Measurements from ENCODE around the gene RAET1G. TPM values are rescaled to one million over a fixed set of nuclear protein-coding genes. Genes with fewer than 3 reads are reported as not detected.

Gene RAET1G
- total RNA-seq, 1 donor from 2014 or later, result 0.35 TPM

DNA sequence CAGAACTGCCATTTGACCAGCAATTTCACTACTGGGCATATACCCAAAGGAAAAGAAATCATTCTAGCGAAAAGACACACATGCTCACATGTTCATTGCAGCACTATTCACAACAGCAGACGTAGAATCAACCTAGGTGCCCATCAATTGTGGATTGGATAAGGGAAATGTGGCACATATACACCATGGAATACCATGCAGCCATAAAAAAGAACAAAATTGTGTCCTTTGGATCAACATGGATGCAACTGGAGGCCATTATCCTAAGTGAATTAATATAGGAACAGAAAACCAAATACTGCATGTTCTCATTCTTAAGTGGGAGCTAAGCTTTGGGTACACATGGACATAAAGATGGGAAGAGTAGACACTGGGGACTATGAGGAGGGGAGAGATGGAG, 41.1 kb downstream of the RAET1G start:
- DNase-seq (ENCODE audit: low spot score), result no peak
- intact Hi-C loops (cut with DNase I), result no loop called here

DNA sequence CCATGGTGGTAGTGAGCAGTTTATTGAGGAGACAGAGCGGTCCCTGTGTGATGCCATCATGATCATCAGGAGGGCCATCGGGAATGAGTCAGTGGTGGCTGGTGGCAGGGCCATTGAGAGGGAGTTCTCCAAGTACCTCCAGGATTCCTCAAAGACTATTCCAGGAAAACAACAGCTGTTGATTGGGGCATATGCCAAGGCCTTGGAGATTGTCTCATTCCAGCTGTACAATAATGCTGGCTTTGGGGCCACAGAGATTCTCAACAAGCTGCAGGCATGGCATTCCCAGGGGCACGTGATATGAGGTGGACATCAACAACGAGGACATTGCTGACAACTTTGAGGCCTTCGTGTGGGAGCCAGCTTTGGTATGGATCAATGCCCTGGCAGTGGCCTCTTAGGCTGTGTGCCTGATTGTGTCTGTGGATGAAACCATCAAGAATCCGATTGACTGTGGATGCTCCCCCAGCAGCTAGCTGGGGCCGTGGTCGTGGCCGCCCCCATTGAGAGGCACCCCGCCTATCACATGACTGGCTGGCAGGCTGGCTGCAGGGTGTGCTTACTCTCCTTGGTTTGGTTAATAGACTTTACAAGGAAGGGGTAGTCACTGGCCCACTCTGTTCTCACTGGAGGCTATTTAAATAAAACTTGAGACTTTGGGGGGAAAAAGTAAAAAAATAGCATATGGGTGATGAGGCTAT, 41.7 kb downstream of the RAET1G start:
- DNase-seq (ENCODE audit: low spot score), result no peak
- intact Hi-C loops (cut with DNase I), result no loop called here

DNA sequence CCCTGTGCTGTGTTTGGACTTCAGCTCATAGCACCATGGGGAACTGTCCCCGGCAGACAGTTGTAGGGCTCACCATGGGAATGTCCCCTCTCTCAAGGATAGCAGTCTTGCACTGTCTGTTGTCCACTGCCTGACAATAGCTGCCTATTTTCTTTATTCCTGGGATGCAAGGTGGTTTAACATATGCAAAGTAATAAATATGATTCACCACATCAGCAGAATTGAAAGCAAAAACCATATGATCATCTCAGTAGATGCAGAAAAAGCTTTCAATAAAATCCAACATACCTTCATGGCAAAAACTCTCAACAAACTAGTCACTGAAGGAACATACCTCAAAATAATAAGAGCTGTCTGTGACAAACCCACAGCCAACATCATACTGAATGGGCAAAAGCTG, 45.3 kb downstream of the RAET1G start:
- intact Hi-C loops (cut with DNase I), result no loop called here
- no peak for DNase-seq (ENCODE audit: low spot score)

DNA sequence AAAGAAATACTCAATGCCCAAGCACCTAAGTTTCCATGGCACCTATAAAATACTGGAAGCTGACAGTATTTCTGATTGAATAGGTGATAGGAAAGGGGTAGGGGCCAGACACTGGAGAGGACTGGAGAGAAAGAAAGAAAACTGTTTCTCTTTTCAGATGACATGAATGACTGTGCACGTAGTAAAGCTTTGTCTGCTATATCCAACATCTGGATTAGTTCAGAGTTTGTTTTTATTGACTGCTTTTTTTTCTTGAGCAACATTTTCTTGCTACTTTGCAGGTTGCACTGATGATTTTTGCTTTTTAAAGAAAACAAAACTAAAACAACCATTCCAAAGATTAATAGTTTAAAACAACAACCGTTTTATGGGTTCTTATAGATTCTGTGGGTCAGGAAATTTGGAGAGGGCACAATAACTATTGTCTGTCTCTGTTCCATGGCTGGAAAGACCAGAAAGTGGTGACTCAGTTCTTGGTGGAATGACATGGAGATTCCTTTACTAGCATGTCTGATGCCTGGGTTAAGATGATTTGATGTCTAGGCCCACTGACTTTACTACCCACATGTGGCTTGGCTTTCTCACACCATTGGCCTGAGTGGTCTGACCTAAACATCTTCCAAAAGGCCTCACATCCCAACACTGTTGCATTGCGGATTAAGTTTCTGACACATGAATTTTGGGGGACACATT, 46.5 kb downstream of the RAET1G start:
- intact Hi-C loops (cut with DNase I), result no loop called here
- DNase-seq (ENCODE audit: low spot score), result no peak

DNA sequence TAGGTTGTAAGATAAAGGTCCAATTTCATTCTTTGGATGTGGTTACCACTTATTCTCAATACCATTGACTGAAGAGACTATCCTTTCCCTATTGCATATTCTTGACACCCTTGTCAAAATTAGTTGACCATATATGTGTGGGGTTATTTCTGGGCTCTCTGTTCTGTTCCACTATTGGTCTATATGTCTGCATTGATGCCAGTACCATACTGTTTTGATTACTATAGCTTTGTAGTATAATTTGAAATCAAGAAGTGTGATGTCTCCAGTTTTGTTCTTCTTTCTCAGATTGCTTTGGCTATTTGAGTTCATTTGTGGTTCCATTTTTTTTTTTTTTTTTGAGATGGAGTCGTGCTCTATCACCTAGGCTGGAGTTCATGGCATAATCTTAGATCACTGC, 50.7 kb downstream of the RAET1G start:
- intact Hi-C loops (cut with DNase I), result no loop called here

DNA sequence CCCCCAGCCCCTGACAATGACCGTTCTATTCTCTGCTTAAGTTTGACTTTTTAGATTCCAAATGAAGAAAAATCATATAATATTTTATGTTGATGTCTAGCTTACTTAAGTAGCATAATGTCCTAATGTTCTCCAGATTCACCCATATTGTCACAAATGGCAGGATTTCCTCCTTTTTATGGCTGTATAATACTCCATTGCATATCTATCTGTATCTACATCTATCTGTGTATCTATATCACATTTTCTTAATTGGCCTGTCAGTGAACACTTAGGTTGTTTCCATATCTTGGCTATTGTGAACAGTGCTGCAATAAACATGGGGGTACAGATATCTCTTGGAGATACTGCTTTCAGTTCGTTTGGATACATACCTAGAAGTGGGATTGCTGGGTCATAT, 51.7 kb downstream of the RAET1G start:
- intact Hi-C loops (cut with DNase I), result no loop called here
- no peak for DNase-seq (ENCODE audit: low spot score)

More for the DNA sequence above, 50.7 kb downstream of the RAET1G start:
- no peak for DNase-seq (ENCODE audit: low spot score)

DNA sequence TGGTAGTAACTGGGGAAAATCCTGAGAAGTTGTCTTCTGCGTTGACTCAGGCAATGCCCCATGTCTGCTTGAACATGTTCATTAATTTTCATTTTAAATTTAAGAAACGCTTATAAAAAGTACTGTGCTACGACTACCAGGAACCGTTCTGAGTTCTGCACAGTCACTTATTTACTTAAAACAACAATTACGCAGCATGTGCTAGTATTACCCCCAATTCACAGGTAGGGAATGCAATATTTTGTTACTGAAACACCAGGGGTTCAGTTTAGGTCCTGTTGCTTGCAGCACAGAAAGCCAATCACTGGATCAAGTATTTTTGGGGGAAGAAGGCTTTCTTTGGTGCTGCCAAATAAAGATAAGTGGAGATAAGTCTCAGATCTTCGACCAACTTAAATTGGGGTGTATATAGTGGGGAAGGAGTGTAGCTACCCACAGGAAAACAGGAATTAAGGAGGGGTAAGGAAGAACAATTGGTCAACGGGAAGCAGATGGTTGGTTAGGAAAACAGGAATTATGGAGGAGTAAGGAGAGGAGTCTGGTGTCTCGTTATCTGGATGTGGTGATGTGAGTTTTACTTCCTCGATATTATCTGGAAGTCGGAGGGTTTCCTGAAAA, 53.5 kb downstream of the RAET1G start:
- DNase-seq (ENCODE audit: low spot score), result no peak
- intact Hi-C loops (cut with DNase I), result loop anchor here (5.0 kb wide), 1 partner anchor 37 kb away; no protein-coding TSS in a partner anchor

DNA sequence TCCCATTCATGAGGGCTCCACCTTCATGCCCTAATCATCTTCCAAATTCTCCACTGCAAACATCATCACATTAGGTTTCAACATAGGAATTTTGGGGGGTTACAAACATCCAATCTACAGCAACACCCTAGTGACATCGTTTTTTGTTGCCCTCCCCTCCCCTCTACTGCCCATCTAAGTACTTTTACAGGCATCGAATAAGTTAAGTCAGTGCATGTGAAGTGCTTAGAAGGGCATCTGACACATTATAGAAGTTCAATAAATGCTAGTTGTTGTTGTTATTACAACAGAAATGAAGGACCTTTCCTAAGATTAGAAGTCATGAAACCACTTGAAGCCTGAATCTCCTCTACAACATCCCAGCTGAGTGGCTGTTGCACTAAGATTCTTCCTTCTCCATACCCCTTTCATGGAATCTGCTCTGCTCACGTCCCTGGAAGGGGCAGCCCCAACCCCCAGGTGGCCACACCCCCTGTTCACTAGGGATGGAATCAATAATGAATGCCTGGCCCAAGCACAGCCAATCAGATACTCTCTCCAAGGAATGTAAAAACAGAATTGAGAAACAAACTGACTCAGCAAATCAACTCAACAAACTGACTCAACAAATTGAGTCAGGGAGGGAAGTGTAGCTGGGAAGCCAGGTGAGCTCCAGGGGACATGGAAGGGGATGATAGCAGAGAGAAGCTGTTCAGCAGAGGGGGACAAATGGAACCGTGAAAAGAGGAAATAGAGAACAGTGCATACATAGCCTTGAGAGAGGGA, 54.9 kb downstream of the RAET1G start:
- DNase-seq (ENCODE audit: low spot score), result no peak
- intact Hi-C loops (cut with DNase I), result loop anchor here (5.0 kb wide), 1 partner anchor 36 kb away; no protein-coding TSS in a partner anchor

Other genes with a start within 250 kb of the RAET1G start
- 14.6 TPM for gene LATS1, start 205.0 kb downstream of the RAET1G start, total RNA-seq
- 23.2 TPM for gene NUP43, start 176.6 kb downstream of the RAET1G start, total RNA-seq
- 130 TPM for gene PCMT1, start 173.4 kb downstream of the RAET1G start, total RNA-seq
- 11.6 TPM for gene LRP11, start 58.8 kb downstream of the RAET1G start, total RNA-seq
- gene RAET1E, start 25.0 kb downstream of the RAET1G start, total RNA-seq, result not detected
- gene ULBP2, start 18.9 kb upstream of the RAET1G start, total RNA-seq, result 1.1 TPM
- 0.16 TPM for gene ULBP1, start 40.8 kb upstream of the RAET1G start, total RNA-seq
- gene RAET1L, start 102.4 kb upstream of the RAET1G start, total RNA-seq, result not detected
- gene ULBP3, start 146.0 kb upstream of the RAET1G start, total RNA-seq, result 0.57 TPM
- gene PPP1R14C, start 219.9 kb upstream of the RAET1G start, total RNA-seq, result 91.5 TPM

Data from cardiac septum (tissue), 1 donor.